Activated naive CD8-positive, alpha-beta T cell (primary cell): ENCODE results near the gene HIPK1.
"Not testable (repeated sequence)": the region's sequence is repeated elsewhere in the genome, so short reads cannot be mapped to it uniquely, and the experiment has no call there.

Source experiments
- H3K27ac Mint-ChIP-seq: one replicate; pipeline ENCODE4 v1.8.0; 2021; ENCODE audit warnings: mixed read lengths
- H3K27me3 Mint-ChIP-seq: one replicate; pipeline ENCODE4 v1.8.0; 2021; ENCODE audit warnings: mixed read lengths
- H3K36me3 Mint-ChIP-seq: one replicate; pipeline ENCODE4 v1.8.0; 2021; ENCODE audit warnings: mixed read lengths
- H3K4me1 Mint-ChIP-seq: one replicate; pipeline ENCODE4 v1.8.0; 2021; ENCODE audit warnings: low read depth, mixed read lengths
- H3K4me3 Mint-ChIP-seq: one replicate; pipeline ENCODE4 v1.8.0; 2021; ENCODE audit warnings: mild to moderate bottlenecking, mixed read lengths
- H3K9me3 Mint-ChIP-seq: one replicate; pipeline ENCODE4 v1.8.0; 2021; ENCODE audit warnings: low read depth, mixed read lengths

HIPK1 gene

DNA sequence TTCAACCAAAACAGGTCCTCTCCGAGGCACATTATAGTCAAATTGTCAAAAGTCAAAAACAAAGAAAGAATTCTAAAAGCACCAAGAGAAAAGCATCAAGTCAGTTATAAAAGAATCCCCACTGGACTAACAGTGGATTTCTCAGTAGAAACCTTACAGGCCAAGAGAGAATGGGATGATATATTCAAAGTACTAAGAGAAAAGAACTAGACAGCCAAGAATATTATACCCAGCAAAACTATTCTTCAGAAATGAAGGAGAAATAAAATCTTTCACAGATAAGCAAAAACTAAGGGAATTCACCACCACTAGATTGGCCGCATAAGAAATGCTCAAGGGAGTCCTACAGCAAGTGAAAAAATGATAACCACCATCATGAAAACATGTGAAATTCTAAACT, 66.3 kb downstream of the HIPK1 start:
- H3K4me1 Mint-ChIP-seq = peaks cover 2% of the 10 kb centered on the region
- peaks cover 5% of the 10 kb centered on the region for H3K27me3 Mint-ChIP-seq
- H3K27ac Mint-ChIP-seq = no peak overlapping the region
- peaks cover 12% of the 10 kb centered on the region for H3K9me3 Mint-ChIP-seq
- peaks cover 12% of the 10 kb centered on the region for H3K36me3 Mint-ChIP-seq
- no peak overlapping the region for H3K4me3 Mint-ChIP-seq

DNA sequence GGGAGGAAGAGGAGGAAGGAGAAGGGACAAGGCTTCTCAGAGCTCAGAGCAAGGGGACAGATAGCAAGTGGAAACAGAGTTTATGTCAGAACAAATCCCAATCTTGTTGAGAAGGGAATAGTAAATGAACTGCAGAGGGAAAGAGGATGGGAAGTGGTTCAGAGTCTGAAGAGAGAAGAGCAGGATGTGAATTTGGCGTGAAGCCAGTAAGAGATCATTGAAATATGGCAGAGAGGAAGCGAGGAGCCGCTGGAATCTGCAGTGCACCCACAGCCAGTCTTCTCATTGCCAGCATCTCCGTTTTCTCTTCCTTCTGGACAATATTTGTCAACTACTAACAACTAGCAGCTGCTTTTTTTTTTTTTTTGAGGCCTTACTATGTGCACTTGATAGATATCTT, 69.2 kb downstream of the HIPK1 start:
- H3K9me3 Mint-ChIP-seq = peaks cover 12% of the 10 kb centered on the region
- no peak overlapping the region for H3K27ac Mint-ChIP-seq
- peaks cover 2% of the 10 kb centered on the region for H3K4me1 Mint-ChIP-seq
- peaks cover 2% of the 10 kb centered on the region for H3K27me3 Mint-ChIP-seq
- H3K36me3 Mint-ChIP-seq = peaks cover 12% of the 10 kb centered on the region
- no peak overlapping the region for H3K4me3 Mint-ChIP-seq

DNA sequence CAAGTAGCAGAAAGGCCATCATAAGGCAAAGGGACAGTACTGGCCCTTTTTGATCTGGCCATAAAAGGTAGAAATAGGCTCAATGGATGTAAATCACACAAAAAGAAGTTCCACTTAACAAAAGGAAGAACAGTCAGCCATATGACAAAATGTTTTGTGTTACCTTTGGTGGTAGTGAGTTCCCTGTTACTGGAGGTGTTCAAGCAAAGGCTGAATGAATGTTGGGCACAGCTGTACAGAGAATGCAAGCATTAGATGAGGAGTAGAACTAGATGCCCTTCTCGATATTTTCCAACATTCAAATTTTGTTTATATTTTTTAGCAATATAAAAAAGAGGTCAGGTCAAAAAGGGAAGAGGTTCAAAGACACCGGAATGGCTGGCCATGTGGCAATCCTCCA, 70.1 kb downstream of the HIPK1 start:
- H3K27me3 Mint-ChIP-seq = peaks cover 2% of the 10 kb centered on the region
- peaks cover 9% of the 10 kb centered on the region for H3K36me3 Mint-ChIP-seq
- peaks cover 10% of the 10 kb centered on the region for H3K9me3 Mint-ChIP-seq
- H3K4me3 Mint-ChIP-seq = no peak overlapping the region
- peaks cover 2% of the 10 kb centered on the region for H3K4me1 Mint-ChIP-seq
- no peak overlapping the region for H3K27ac Mint-ChIP-seq

DNA sequence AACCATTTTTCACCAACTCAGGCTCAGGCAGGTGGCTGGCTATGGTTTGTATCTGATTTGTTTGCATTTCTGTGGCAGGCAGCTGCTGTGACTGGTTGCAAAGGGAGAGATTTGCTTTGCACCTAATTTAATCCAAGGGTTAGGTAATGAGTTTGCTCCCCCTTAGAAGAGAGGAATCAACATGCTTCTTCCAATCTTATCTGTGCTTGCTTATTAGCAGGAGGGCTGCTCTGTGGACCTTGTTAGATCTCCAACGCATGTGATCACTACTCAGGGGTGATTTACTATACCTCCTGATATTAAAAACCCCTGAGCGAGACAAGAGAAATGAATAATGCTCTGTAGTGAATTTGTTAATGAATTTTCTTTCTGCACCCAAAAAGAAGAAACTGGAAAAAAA, 70.7 kb downstream of the HIPK1 start:
- Mint-ChIP-seq H3K27ac (no peak overlapping the region), H3K4me1 (peaks cover 2% of the 10 kb centered on the region), H3K27me3 (peaks cover 2% of the 10 kb centered on the region), H3K36me3 (peaks cover 6% of the 10 kb centered on the region), H3K4me3 (no peak overlapping the region), H3K9me3 (peaks cover 6% of the 10 kb centered on the region)

DNA sequence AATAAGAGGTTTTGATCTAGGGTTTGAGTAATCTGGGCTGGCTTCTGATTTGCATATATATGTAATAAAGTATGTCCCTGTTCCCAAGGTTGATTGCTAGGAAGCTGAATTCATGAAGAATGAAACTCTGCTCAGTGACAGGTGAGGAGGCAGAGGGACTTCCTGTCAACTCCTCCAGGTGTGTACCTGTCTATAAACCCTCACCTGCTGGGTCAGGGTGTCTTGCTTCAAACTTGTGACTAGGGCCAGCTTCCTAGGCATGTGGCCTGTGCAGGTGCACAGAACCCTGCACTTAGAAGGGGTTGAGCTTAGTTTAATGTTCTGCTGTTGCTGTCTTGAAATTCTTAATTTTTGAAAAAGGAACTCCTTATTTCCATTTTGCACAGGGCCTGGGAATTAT, 71.3 kb downstream of the HIPK1 start:
- H3K27ac Mint-ChIP-seq = no peak overlapping the region
- H3K4me3 Mint-ChIP-seq = no peak overlapping the region
- peaks cover 2% of the 10 kb centered on the region for H3K27me3 Mint-ChIP-seq
- H3K36me3 Mint-ChIP-seq = peaks cover 2% of the 10 kb centered on the region
- peaks cover 2% of the 10 kb centered on the region for H3K9me3 Mint-ChIP-seq
- H3K4me1 Mint-ChIP-seq = peaks cover 2% of the 10 kb centered on the region

DNA sequence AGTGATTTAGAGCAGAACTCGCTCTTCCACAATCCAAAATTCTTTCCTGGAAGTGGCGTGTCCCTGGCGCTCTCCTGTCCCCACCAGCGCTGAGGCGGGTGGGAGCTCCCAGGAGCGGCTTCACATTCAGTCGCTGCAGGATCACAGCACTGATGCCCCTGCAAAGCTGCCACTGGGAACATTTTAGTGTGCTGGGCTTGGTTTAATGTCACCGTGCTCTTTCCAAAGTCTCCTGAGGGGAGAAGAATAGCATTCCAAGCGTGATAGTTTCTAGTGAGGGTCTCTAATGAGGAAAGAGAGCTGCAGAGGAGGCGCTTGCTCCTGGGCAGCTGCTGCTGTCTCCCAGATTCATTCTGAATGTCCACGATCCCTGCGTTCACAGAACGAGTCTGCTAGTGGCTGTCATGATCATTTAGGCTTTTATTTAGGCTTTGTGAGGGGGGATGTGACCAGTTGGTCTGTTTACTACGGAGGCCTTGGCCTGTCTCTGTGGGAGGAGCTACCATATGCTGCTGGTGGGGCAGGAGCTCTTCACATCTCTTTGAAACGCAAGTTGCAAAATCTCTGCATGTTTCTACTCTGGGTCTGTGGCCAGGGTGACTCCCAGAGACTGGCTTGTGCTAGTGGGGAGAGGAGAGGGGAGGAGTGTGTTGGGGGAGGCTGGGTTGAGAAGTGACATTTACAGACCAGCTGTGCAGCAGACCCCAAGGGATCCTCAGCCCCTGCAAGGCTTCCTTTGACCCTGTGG, 73.5 kb downstream of the HIPK1 start:
- Mint-ChIP-seq H3K36me3 (no peaks in the 10 kb centered on the region), H3K4me3 (no peak overlapping the region), H3K27me3 (peaks cover 1% of the 10 kb centered on the region), H3K4me1 (peaks cover 2% of the 10 kb centered on the region), H3K27ac (no peak overlapping the region), H3K9me3 (no peaks in the 10 kb centered on the region)

DNA sequence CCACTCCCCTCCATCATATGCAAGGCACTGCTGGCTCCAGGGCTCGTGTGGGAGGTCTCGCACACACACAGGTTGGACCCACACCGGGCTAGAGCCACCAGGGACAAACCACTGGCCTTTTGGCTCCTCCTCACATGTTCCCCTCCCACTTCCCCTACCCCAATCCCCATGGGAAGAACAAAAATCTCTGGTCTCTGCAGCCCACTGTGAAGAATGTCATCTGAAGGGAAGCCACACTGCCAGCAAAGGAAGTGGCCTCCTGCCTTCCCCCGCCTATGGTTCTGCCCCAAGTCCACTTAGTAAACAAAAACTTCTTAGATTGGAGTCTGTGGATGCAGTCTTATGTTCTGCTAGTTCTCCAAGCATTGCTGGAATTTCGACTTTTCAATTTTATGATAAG, 74.3 kb downstream of the HIPK1 start:
- H3K27ac Mint-ChIP-seq = no peak overlapping the region

DNA sequence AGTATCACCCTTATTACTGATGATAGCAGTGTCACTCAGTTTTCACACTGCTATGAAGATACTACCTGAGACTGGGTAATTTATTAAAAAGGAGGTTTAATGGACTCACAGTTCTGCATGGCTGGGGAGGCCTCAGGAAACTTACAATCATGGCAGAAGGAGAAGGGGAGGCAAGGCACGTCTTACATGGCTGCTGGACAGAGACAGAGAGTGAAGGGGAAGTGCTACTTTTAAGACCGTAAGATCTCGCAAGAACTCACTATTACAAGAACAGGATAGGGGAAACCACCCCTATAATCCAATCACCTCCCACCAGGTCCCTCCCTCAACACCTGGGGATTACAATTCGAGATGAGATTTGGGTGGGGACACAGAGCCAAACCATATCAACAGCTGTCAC, 77.7 kb downstream of the HIPK1 start:
- not testable (repeated sequence) for H3K27ac Mint-ChIP-seq, H3K9me3 Mint-ChIP-seq, H3K36me3 Mint-ChIP-seq, H3K4me3 Mint-ChIP-seq, H3K4me1 Mint-ChIP-seq, H3K27me3 Mint-ChIP-seq

More for the DNA sequence above, 74.3 kb downstream of the HIPK1 start:
- H3K27me3 Mint-ChIP-seq = peaks cover 1% of the 10 kb centered on the region
- no peaks in the 10 kb centered on the region for H3K4me1 Mint-ChIP-seq
- H3K4me3 Mint-ChIP-seq = no peak overlapping the region
- no peaks in the 10 kb centered on the region for H3K9me3 Mint-ChIP-seq
- H3K36me3 Mint-ChIP-seq = no peaks in the 10 kb centered on the region

DNA sequence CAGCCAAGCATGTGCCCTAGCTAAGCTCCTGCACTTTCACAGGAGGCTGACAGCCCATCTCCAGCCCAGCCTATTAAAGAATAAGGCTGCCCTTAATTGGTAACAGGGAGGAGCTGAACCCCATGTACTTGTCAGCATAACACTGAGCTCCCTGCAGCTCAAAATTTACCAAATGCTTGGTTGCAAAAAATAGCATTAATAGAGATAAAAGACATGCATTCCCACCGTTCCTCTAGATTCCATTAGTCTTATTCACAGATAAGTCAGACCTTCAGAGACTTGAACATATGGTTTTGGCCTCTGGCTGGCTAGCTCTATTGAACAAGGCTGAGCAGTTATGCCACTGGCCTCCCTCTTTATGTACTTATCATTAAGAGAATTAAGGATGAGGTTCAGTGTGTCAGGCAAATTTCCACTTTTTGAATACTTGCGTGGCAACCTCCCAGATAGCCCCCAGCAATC, 79.4 kb downstream of the HIPK1 start:
- no peaks in the 10 kb centered on the region for H3K36me3 Mint-ChIP-seq
- H3K4me3 Mint-ChIP-seq = no peak overlapping the region
- peaks cover 3% of the 10 kb centered on the region for H3K27me3 Mint-ChIP-seq
- H3K9me3 Mint-ChIP-seq = no peaks in the 10 kb centered on the region
- no peak overlapping the region for H3K27ac Mint-ChIP-seq
- H3K4me1 Mint-ChIP-seq = no peaks in the 10 kb centered on the region

DNA sequence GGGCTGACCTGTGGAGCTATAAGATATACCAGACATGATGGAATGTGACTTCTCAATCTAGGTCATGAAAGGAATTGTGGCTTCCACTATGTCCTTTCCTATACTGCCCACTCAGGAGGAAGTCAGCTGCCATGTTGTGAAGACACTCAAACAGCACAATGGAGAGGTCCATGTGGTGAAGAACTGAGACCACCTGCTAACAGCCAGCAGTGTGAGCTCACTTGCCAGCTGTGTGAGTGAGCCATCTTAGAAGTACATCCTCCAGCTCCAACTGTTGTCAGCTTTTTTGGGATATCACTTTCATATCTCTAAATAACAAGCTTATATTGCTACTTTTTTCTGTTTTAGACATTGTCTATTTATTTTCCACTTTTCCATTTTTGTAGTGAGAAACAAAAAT, 79.9 kb downstream of the HIPK1 start:
- Mint-ChIP-seq H3K27ac (no peak overlapping the region), H3K36me3 (no peaks in the 10 kb centered on the region), H3K9me3 (no peaks in the 10 kb centered on the region), H3K4me3 (no peak overlapping the region), H3K4me1 (no peaks in the 10 kb centered on the region), H3K27me3 (peaks cover 3% of the 10 kb centered on the region)

DNA sequence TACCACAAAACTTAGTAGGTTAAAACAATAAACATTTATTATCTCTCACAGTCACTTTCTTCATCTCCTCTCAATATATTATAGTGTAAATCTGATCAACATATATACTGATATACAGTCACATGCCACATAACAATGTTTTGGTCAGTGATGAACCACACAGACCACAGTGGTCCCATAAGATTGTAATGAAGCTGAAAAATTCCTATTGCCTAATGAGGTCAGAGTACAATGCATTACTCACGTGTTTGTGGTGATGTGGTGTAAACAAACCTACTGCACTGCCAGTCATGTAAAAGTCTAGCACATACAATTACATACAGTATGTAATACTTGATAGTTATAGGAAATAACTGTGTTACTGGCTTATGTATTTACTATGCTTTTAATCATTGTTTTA, 80.3 kb downstream of the HIPK1 start:
- peaks cover 3% of the 10 kb centered on the region for H3K27me3 Mint-ChIP-seq
- H3K9me3 Mint-ChIP-seq = no peaks in the 10 kb centered on the region
- no peak overlapping the region for H3K4me3 Mint-ChIP-seq
- no peak overlapping the region for H3K27ac Mint-ChIP-seq
- H3K4me1 Mint-ChIP-seq = no peaks in the 10 kb centered on the region
- no peaks in the 10 kb centered on the region for H3K36me3 Mint-ChIP-seq

DNA sequence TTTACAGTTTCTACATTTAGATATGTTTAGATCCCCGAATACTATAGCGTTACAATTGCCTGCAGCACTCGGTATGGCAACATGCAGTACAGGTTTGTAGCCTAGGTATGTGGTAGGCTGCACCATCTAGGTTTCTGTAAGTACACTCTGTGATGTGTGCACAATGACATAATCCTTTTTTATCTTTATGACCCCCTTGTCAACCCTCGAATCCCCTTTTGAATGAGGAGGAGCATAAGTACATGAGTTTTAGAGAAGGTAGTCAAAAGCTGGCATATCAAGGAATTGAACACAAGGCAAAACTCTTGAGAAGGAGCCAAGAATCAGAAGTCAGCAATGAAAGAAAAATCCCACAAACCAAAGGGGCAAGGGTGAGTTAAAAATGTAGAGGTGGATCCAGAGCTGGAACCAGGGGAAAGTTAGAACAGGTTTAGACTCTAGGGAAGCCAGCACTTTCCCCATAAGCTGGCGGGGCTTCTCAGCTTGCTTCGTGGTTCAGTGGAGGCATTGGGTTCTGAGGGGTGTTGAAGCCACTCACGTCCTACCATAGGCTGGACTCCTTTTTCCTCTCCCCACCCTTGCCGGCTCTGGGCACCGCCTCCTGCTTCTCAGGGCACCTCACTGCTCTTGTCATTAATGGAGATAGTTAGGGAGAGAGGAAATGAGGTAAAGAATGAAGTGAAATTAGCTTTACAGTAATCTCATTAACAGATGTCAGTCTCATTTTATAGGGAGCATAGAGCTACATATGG, 81.5 kb downstream of the HIPK1 start:
- H3K9me3 Mint-ChIP-seq = no peaks in the 10 kb centered on the region
- no peak overlapping the region for H3K27ac Mint-ChIP-seq
- H3K4me3 Mint-ChIP-seq = no peak overlapping the region
- no peaks in the 10 kb centered on the region for H3K36me3 Mint-ChIP-seq
- H3K27me3 Mint-ChIP-seq = peaks cover 6% of the 10 kb centered on the region
- no peaks in the 10 kb centered on the region for H3K4me1 Mint-ChIP-seq

DNA sequence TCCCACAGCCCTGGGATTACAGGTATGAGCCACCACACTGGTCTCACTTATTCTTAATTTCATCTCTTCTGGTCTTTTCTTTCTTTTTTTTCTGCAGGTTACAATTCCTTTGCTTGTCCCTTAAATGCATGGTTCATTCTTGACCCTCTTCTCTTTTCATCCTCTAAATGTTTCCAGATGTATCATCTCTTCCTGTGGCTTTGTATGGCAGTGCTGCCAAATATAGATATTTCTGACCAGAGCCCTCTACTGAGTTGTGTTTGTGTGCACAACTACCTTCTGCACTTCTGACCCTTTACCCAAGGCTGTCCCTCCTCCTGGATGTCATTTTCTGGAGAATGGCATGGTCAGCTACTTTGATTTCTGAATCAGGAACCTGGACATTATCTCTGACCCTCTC, 82.7 kb downstream of the HIPK1 start:
- Mint-ChIP-seq H3K27me3 (peaks cover 8% of the 10 kb centered on the region), H3K9me3 (no peaks in the 10 kb centered on the region), H3K4me3 (no peak overlapping the region), H3K27ac (no peak overlapping the region), H3K4me1 (no peaks in the 10 kb centered on the region), H3K36me3 (no peaks in the 10 kb centered on the region)

DNA sequence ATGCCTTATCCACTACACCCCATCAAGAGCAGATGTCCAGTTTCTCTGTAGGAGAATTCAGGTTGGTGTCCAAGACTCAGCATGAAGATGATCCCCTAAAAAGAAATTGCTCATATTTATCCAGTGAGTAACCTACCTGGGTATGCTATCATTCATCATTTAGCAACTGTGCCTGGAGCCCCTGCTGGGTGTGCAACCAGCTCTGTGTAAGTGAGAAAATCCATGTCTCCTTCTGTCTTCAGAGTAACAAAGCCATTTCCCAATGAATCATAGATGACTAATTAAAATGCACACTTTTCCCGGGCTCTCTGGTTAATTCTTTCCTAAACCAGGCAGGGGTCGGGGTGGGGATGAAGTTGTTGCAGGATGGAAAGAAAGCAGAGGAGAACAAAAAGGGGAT, 86.0 kb downstream of the HIPK1 start:
- H3K36me3 Mint-ChIP-seq = peaks cover 4% of the 10 kb centered on the region
- no peak overlapping the region for H3K27ac Mint-ChIP-seq
- H3K27me3 Mint-ChIP-seq = peaks cover 8% of the 10 kb centered on the region
- H3K4me3 Mint-ChIP-seq = no peak overlapping the region
- H3K4me1 Mint-ChIP-seq = no peaks in the 10 kb centered on the region
- H3K9me3 Mint-ChIP-seq = no peaks in the 10 kb centered on the region

DNA sequence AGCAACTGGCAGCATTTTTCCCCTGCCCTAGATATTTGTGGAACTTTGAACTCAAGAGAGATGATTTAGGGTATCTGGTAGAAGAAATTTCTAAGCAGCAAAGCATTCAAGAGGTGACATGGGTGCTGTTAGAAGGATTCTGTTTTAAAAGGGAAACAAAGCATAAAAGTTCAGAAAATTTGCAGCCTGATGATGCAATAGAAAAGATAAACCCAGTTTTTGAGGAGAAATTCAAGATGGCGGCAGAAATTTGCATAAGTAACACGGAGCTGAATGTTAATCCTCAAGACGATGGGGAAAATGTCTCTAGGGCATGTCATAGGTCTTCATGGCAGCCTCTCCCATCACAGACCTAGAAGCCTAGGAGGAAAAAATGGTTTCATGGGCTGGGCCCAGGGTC, 90.6 kb downstream of the HIPK1 start:
- not testable (repeated sequence) for H3K9me3 Mint-ChIP-seq, H3K4me3 Mint-ChIP-seq, H3K27me3 Mint-ChIP-seq, H3K36me3 Mint-ChIP-seq, H3K4me1 Mint-ChIP-seq, H3K27ac Mint-ChIP-seq

DNA sequence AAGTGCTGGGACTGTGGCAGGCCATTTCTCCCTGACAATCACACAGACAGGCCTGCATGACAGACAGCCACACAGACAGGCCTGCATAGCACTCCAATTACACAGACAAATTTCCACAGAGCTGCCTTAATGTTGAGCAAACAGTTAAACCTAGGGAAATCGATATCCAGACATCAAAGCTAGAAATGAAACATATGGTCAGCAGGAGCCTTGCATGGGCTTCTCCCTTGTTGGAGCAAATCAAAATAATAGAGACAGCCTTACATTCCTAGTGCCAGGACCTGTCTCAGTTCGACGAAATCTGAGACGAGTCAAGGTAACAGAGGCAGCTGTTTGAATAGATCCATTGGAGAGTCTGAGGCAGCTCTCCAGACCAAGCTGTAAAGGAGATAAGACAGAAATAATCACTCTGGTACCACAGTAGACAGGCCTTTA, 92.6 kb downstream of the HIPK1 start:
- Mint-ChIP-seq H3K4me3 (no peak overlapping the region), H3K27me3 (no peaks in the 10 kb centered on the region), H3K36me3 (peaks cover 4% of the 10 kb centered on the region), H3K4me1 (no peaks in the 10 kb centered on the region), H3K9me3 (no peaks in the 10 kb centered on the region), H3K27ac (no peak overlapping the region)
